ENCODE measurements around the gene RPS15. TPM values are rescaled to one million over a fixed set of nuclear protein-coding genes. Genes with fewer than 3 reads are reported as not detected.
A peak's percentile ranks its signal among the peaks of the same experiment; 100 is the strongest.

Gene RPS15
- polyA plus RNA-seq, 1 of the 3 experiments (the other 2 are of a cell fraction): 3,749 TPM

DNA sequence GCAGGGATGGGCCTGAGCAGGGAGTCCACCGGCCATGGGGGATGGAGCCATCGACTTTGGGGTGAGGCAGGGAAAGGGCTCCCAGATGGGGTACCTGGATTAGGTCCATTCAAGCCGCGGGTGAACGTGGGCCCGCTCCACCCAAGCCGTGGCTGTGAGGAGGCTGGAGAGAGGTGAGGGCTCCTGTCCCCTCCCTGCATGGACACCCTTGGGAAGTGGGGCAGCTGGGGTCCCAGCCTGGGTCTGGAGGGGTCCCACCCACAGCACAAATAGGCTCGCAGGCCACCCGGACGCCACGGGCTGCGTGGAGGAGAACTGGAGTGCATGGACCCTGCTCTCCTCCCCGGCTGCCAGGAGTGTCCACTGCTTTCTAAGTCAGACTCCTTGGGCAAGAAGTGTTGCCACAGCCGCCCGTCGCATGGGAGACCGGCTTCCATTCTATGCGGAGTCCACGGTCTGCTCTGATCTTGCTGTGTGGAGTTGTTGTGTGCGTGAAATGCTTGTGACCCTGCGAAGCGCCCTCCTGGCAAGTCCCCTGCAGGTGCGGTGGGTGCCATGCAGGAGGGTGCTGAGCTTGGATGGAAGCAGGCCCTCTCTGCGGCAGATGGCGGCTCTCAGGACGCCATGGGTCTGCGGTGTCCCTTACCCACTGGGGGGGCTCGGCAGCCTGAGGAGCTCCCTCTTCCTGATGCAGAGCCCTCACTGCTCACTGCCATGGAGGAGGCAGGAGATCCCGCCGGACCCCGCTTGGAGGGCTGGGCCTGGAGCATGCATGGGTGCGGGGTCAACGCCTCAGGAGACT lies 28.8 kb upstream of the RPS15 start (continued):
- TF ChIP-seq IRF3 (IDR thresholded peaks at IDR 0.05; ENCODE audit: low read depth, low read length) (no peak), NRF1 (IDR thresholded peaks at IDR 0.05; ENCODE audit: low read depth, low read length) (no peak), TEAD4 (IDR thresholded peaks at IDR 0.05; ENCODE audit: borderline replicate concordance, insufficient read depth) (no peak)

DNA sequence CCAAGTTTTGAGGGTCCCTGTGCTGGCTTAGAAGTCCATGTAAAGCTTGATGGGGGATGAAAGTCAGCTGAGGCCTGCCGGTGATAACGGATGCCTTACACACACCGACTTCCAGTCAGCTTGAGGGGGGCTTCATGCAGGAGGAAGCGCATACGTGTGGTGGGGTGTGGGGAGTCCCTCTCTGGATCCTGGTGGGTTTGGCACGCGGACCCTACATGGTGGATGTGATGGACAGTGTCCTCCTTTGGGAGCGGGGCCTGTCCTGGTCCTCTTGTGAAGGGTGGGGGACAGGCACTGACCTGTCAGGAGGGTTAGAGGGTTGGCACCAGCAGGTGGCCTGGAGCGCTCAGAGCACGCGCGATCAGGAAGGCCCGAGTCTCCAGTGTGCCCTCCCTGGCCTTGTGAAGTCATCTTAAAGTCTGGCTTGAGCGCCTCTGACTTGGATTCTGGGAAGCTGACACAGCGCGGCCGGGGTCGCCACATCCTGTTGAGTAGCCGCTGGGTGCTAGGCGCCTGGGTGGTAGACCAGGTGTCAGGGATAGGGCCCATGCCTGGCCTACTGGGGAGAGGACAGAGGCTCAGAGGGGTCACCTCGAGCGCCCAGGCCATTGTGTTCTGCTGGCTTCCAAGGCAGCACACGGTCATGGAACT lies 27.9 kb upstream of the RPS15 start:
- peaks cover 6 to 29% of the 10 kb centered on the region in 2 experiments; a peak in 2 of 4 replicates for H3K4me1 ChIP-seq (ENCODE audit: control insufficient read depth in 1 of 2, insufficient read depth in 2 of 2, low read depth in 1 of 2, low read length in 1 of 2)
- no peaks in the 10 kb centered on the region for H3K27me3 ChIP-seq (ENCODE audit: insufficient read depth)
- POLR2A ChIA-PET: no interaction called here
- peaks cover 0 to 10% of the 10 kb centered on the region in 2 experiments for H3K36me3 ChIP-seq (replicated peaks in 1 of 2; ENCODE audit: control insufficient read depth in 1 of 2, insufficient read depth in 2 of 2, low read length in 1 of 2)
- peak overlapping the region; percentile 99 for H3K4me2 ChIP-seq
- H3F3A ChIP-seq (replicated peaks; ENCODE audit: insufficient read depth): peaks cover 9% of the 10 kb centered on the region
- peak overlapping the region; percentile 95; the same call in 1 of the 2 replicates for H3K9ac ChIP-seq
- H3K9me3 ChIP-seq: no peaks in the 10 kb centered on the region
- no peak overlapping the region for H3K27ac ChIP-seq (ENCODE audit: low read depth in 2 of 2, low read length in 1 of 2)
- H3K9me2 ChIP-seq: no peaks in the 10 kb centered on the region
- WGBS (ENCODE audit: low lambda C conversion rate): 85% methylated on average over 12 of the region's 23 CpGs
- no peak for DNase-seq
- H4K20me1 ChIP-seq (ENCODE audit: insufficient read depth): peaks cover 67% of the 10 kb centered on the region
- H2AFZ ChIP-seq (ENCODE audit: low read depth): no peak overlapping the region
- peaks cover 76% of the 10 kb centered on the region for H3K79me2 ChIP-seq (ENCODE audit: insufficient read depth)
- CTCF ChIA-PET: interaction anchor here (1.5 to 2.2 kb wide), 2 partner anchors 35 to 130 kb away, joined by 7 to 8 read pairs; no protein-coding TSS in a partner anchor
- H3K4me3 ChIP-seq (ENCODE audit: low read depth in 2 of 2, low read length in 1 of 2): peak overlapping the region in 1 of 2 experiments; percentile 86; a peak in 1 of 4 replicates
- TF ChIP-seq RCOR1 (IDR thresholded peaks at IDR 0.05; ENCODE audit: low read length) (no peak), RXRA (IDR thresholded peaks at IDR 0.05; ENCODE audit: borderline replicate concordance, low read depth) (no peak), TAF1 (IDR thresholded peaks at IDR 0.05; ENCODE audit: borderline replicate concordance, low read depth, low read length) (no peak), JUND (IDR thresholded peaks at IDR 0.05) (no peak), TCF12 (IDR thresholded peaks at IDR 0.05) (no peak), EZH2phosphoT487 (IDR thresholded peaks at IDR 0.05; ENCODE audit: borderline replicate concordance, low read depth) (no peak), SIN3A (IDR thresholded peaks at IDR 0.05; ENCODE audit: borderline replicate concordance, low read depth, low read length) (no peak), ELF1 (IDR thresholded peaks at IDR 0.05) (no peak)
- TF ChIP-seq, protein P1, sequence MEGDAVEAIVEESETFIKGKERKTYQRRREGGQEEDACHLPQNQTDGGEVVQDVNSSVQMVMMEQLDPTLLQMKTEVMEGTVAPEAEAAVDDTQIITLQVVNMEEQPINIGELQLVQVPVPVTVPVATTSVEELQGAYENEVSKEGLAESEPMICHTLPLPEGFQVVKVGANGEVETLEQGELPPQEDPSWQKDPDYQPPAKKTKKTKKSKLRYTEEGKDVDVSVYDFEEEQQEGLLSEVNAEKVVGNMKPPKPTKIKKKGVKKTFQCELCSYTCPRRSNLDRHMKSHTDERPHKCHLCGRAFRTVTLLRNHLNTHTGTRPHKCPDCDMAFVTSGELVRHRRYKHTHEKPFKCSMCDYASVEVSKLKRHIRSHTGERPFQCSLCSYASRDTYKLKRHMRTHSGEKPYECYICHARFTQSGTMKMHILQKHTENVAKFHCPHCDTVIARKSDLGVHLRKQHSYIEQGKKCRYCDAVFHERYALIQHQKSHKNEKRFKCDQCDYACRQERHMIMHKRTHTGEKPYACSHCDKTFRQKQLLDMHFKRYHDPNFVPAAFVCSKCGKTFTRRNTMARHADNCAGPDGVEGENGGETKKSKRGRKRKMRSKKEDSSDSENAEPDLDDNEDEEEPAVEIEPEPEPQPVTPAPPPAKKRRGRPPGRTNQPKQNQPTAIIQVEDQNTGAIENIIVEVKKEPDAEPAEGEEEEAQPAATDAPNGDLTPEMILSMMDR (IDR thresholded peaks at IDR 0.05): no peak

All from SK-N-SH (cell line).